Thyroid gland (tissue), 4 donors: ENCODE measurements around the gene MUTYH.

ENCODE experiments used
- POLR2A ChIP-seq, 2 donors: fragments of 450-650 bp; IDR thresholded peaks; one replicate each; pipeline ENCODE4 v1.6.1; 2017; ENCODE audit warnings: antibody characterized with exemption in 2 of 2, mild to moderate bottlenecking in 2 of 2, moderate library complexity in 1 of 2
- TF ChIP-seq, protein P1 (sequence below), 6 experiments: fragments of 200-600 bp in 3 of 6; fragments of 450-650 bp in 3 of 6; sonication (generic) in 3 of 6; IDR thresholded peaks; one replicate each; pipeline ENCODE4 v1.5.1; 2016 to 2019; ENCODE audit warnings: antibody characterized with exemption in 6 of 6, mild to moderate bottlenecking in 2 of 6, inconsistent platforms in 1 of 6, moderate library complexity in 1 of 6

DNA sequence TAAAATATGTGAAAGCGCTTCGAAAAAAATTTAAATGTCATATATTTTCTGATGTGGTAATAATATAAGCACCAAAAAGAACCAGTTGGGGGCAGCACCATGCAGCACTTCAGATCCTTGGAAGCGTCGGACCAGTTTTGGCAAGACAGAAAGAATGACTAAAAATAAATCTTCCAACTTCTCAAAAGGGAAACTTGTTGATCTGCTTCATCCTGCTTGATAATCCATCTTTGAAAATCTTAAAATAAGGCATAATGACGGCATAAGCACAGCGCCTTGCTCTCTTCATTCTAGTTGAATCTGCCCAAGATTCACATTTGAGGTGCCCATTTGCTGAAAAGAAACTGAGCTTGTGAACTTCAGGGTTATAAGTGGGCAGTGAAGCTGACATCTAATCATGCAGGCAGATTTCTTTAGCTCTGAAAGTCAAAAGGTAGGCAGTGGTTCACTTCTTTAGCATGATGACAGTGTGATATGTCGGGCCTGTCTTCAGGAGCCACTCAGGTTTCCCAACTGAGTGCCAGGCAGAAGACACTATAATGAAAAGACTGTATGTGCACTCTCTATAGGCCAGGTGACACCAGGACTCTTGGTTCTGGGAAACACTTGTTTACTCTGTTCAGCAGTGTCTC lies 19.8 kb upstream of the MUTYH start:
- TF ChIP-seq, protein P1, sequence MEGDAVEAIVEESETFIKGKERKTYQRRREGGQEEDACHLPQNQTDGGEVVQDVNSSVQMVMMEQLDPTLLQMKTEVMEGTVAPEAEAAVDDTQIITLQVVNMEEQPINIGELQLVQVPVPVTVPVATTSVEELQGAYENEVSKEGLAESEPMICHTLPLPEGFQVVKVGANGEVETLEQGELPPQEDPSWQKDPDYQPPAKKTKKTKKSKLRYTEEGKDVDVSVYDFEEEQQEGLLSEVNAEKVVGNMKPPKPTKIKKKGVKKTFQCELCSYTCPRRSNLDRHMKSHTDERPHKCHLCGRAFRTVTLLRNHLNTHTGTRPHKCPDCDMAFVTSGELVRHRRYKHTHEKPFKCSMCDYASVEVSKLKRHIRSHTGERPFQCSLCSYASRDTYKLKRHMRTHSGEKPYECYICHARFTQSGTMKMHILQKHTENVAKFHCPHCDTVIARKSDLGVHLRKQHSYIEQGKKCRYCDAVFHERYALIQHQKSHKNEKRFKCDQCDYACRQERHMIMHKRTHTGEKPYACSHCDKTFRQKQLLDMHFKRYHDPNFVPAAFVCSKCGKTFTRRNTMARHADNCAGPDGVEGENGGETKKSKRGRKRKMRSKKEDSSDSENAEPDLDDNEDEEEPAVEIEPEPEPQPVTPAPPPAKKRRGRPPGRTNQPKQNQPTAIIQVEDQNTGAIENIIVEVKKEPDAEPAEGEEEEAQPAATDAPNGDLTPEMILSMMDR (IDR thresholded peaks at IDR 0.05): peak; percentile 21 to 77 (median 70)
- no peak for TF ChIP-seq POLR2A (IDR thresholded peaks at IDR 0.05)
